GM18511 (cell line): Measurements from ENCODE around the gene FHL1.
"Not testable (repeated sequence)": the region's sequence is repeated elsewhere in the genome, so short reads cannot be mapped to it uniquely, and the experiment has no call there.

Experiments used
- ATAC-seq: cut with Tn5 transposase; IDR thresholded peaks from one replicate; pipeline ENCODE4 v1.9.1; 2021; ENCODE audit warnings: mild to moderate bottlenecking, moderate library complexity; ENCODE audit not compliant: unreplicated experiment

FHL1 gene

GRCh38 chrX:136147315-136147901, at the start of gene FHL1:
FHL1 (plus strand) TSS chrX:136147533.
- no peak for ATAC-seq

GRCh38 chrX:136097871-136098805, 49.2 kb upstream of the FHL1 start:
- no peak for ATAC-seq

- no peak for ATAC-seq
Measured at GRCh38 chrX:136104936-136105335, 42.4 kb upstream of the FHL1 start.

DNA sequence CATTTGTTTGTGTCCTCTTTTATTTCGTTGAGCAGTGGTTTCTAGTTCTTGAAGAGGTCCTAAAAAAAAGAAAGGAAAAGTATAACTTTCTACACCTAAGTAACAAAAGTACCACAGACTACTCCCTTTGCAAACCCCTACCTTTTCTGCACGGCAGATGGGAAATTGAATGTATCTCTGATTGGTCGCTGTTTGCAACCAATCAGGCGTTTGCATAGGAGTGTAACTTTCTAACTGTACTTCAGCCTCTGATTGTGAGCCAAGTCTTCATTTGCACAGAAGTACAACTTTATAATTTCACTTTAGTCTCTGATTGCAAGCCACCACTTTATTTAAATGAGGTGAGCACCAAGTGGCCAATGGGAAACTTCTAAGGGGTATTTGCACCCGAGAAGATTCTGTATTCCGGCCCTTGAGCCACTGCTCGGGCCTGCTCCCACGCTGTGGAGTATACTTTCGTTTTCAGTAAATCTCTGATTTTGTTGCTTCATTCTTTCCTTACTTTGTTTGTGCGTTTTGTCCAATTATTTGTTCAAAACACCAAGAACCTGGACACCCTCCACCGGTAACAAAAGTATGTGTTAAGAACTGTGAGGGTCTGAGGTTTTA, 40.3 kb upstream of the FHL1 start:
- ATAC-seq = no peak

- ATAC-seq = not testable (repeated sequence)
Measured at GRCh38 chrX:136108905-136109304, 38.4 kb upstream of the FHL1 start.

DNA sequence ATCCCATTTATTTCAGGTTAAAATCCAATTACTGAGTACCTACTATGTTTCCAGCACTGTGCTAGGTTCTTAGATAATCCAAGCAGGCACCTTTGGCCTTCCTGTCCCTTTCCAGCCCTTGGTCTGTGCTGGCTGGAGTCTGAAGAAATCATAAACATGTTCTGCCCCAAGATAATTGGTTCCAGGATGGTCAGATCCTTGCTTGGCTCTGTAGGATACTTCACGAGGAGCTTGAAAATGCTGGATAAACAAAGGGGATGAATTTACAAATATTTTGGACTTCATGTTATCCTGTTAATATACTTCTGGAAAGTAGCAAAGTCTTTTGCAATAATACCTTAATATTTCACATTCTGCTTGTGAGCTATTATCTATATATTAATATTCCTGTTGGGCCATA, 35.0 kb upstream of the FHL1 start:
- ATAC-seq = no peak

GRCh38 chrX:136112778-136113177, 34.6 kb upstream of the FHL1 start:
- no peak for ATAC-seq

DNA sequence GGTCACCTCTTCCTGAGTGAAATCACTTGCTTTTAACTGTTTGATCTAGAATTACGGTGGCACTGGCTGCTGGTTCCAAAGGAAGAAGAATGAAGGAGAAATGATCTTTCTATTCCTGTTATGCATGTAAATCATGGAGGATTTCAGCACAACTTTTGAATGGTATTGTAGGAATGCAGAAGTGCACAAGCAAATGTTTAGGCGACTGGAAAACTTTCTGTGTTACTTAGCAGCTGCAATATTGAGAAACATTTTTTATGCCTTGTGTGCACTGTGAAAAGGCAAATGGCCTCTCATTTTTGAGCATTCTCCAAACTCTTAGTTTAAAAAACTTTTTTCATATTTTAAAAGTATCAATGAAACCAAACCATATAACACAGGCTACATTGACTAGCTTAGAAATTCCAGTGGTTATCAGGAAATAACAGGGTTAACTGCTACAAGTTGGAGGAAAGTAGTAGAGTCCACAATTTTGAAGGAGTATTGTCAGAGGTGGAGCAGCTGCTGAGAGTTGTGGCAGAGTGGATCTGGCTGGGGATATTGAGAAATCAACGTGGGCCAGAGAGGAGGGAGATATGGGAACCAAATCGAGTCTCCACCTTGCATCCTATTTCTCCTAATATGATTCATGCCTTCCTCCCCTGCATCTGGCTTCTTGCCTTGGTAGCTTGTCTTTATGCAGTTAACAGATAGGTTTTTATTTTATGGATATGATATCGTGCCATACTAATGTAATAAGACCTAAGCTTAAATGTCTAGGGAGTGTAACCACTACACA, 32.0 kb upstream of the FHL1 start:
- ATAC-seq = no peak

- no peak for ATAC-seq
Measured at GRCh38 chrX:136115904-136116297, 31.4 kb upstream of the FHL1 start.

- no peak for ATAC-seq
Measured at GRCh38 chrX:136121788-136122187, 25.5 kb upstream of the FHL1 start.

- ATAC-seq = no peak
Measured at GRCh38 chrX:136122207-136122606, 25.1 kb upstream of the FHL1 start.

DNA sequence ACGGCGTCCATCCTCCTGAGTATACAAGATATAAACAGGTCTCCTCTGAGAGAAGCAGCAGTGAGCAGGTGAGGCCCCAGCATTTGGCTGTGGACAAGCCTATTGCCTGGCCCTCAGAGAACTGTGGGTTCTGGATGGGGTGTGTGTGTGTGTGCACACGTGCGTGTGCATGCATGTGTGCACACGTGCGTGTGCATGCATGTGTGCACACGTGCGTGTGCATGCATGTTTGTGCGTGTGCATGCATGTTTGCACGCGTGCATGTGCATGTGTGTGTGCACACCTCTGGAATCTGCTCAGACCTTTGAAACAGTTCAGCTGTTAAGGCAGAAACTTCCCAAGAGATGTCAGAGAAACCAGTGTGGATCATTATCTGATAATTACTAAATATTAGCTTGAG, 22.2 kb upstream of the FHL1 start:
- ATAC-seq = no peak

DNA sequence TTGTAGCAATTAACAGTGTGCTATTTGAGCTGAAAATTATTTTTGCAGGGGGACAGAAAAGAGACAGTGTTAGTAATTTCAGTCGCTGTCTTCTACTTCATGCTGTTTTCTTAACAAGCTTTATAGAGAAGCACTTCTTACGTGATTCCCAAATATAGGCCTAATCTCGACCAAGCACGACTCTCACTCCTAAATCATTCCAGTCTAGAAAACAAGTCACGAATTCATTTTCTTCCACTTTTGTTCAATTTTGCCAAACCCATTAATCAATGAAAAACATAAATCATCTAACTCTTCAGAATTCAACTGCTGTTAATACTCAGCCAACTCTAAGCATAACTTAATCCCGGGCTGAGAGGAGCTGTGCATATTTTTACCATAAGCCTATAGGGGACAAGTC, 21.0 kb upstream of the FHL1 start:
- no peak for ATAC-seq

DNA sequence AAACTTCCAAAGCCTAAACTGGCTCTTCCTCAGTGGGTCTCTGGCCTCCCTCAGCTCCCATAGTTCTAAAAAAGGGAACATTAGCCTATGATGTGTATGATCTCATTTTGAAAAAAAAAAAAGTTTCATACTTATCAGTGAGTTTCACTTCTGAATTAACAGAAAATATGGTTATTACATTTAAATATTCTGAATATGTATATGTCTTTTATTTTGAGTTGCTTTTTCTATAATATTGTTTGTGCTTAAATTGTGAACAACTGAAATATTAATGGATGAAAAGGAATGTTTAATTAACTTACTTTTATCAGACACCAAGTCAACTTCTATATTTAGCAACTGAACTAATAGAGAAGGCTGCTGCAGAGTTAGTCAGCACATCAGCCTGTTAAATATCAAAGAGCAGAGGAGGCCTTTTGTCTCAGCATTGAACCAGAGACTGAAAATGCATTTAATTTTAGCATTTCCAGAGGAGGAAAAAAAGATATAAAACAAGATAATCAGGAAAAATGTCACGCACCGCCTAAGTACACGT, 20.4 kb upstream of the FHL1 start:
- no peak for ATAC-seq

DNA sequence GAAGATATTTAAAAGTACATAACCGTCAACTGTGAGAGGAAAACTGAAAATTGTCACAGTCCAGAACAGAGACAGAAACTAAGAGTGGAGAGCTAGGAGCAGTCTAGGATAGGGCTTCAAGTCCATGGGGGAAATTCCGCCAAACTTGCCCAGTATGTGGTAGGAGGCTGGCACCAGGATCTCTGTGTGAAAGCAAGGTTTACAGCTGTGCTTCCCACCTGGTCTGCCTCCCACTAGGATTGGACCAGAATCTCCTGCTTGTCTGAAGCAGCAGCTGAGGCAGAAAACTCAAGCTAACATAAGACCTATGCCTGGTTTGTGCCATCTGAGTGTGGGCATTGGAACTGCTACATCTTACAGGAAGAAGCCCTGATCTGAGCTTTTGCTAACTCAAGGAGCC, 18.6 kb upstream of the FHL1 start:
- ATAC-seq = no peak

GRCh38 chrX:136130931-136131833, 16.2 kb upstream of the FHL1 start:
- peak; percentile 56 for ATAC-seq

DNA sequence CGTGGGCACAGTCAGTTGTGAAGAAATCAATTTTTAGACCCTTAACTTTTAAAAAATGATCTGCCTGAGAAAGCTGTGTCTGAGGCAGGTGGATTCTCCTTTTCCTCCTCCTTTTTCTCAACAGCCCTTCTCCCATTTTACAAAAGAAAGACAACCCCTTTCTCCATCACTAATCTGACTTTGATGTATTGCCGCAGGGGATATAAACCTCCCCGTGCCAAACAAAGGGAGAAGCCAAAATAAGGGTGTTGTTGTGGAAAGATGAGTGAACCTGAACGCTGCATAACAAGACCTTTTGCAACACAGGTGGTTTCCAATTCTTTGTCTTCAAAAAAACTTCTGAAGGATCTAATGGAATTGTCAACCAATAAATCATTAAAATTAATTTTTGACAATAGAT, 8.4 kb upstream of the FHL1 start:
- no peak for ATAC-seq

DNA sequence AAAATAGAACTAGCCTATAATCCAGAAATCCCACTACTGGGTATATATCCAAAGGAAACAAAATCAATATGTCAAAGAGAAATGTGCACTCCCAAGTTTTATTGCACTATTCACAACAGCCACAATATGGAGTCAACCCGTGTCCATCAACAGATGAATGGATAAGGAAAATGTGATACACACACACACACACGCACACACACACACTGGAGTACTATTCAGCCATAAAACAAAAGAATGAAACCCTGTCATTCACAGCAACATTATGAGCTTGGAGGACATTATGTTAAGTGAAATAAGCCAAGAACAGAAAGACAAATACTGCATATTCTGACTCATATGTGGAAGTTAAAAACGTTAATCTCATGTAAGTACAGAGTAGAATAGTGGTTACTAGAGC, 5.8 kb upstream of the FHL1 start:
- no peak for ATAC-seq

DNA sequence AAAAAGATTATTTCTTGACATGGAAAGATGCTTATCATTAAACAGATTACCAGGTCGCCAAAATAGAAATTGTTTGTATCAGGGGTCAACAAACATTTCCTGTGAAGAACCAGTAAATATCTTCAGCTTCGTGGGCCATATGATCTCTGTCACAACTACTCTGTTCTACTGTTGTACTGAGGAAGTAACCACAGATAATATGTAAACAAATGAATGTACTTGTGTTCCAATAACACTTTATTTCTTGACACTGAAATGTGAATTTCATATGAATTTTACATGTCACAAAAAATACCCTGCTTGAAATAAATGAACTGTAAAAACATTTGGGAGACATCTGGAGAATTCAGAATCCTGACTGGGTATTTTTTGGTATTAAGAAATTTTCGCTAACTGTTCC, 4.7 kb upstream of the FHL1 start:
- ATAC-seq = no peak

- no peak for ATAC-seq
Measured at GRCh38 chrX:136143711-136144110, 3.6 kb upstream of the FHL1 start.
